ENCODE measurements around the gene MPHOSPH8.

DNA sequence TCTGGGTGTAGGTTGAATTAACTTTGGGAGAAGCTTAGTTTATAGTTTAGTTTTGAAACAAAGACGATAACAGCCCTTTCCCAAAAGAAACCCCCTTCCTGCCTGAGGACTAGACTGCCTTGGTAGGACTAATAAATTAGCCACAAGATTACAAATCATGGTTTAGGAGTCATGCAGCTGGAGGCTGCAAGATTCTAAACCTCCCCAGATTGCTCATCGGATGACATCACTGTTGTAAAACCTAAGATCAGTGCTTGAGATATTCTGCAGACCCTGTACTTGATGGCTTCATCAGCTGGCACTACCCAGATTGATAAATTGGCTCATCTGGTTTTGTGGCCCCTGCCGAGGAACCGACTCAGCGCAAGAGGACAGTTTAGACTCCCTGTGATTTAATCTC lies 35.9 kb upstream of the MPHOSPH8 start:
- no peak for TF ChIP-seq POLR2A (IDR thresholded peaks at IDR 0.05)
- TF ChIP-seq, protein P1, sequence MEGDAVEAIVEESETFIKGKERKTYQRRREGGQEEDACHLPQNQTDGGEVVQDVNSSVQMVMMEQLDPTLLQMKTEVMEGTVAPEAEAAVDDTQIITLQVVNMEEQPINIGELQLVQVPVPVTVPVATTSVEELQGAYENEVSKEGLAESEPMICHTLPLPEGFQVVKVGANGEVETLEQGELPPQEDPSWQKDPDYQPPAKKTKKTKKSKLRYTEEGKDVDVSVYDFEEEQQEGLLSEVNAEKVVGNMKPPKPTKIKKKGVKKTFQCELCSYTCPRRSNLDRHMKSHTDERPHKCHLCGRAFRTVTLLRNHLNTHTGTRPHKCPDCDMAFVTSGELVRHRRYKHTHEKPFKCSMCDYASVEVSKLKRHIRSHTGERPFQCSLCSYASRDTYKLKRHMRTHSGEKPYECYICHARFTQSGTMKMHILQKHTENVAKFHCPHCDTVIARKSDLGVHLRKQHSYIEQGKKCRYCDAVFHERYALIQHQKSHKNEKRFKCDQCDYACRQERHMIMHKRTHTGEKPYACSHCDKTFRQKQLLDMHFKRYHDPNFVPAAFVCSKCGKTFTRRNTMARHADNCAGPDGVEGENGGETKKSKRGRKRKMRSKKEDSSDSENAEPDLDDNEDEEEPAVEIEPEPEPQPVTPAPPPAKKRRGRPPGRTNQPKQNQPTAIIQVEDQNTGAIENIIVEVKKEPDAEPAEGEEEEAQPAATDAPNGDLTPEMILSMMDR (IDR thresholded peaks at IDR 0.05), result no peak
